Liver (tissue), 9 donors: ENCODE measurements around the gene PEF1. TPM values are rescaled to one million over a fixed set of nuclear protein-coding genes. Genes with fewer than 3 reads are reported as not detected.

ENCODE experiments used
- DNase-seq: peaks from one replicate; pipeline ENCODE4 v3.0.0-alpha.2; 2017; ENCODE audit warnings: low spot score
- H3K27ac ChIP-seq, 2 donors: one replicate each; pipeline ENCODE4 v1.7.0; 2013; ENCODE audit warnings: inconsistent platforms in 2 of 2, low read length in 2 of 2, control low read depth in 1 of 2, low read depth in 1 of 2, mild to moderate bottlenecking in 1 of 2
- H3K27me3 ChIP-seq, 4 donors: one replicate each; pipeline versions ENCODE4 v1.6.1 to v1.7.0; 2013; ENCODE audit warnings: low read length in 3 of 4, inconsistent platforms in 1 of 4, mild to moderate bottlenecking in 1 of 4, moderate library complexity in 1 of 4; ENCODE audit not compliant: control insufficient read depth in 4 of 4, insufficient read depth in 4 of 4
- H3K36me3 ChIP-seq, 4 donors: one replicate each; pipeline versions ENCODE4 v1.6.1 to v1.7.0; 2013; ENCODE audit warnings: low read length in 3 of 4, mild to moderate bottlenecking in 3 of 4, low read depth in 1 of 4, moderate library complexity in 1 of 4; ENCODE audit not compliant: control insufficient read depth in 4 of 4, insufficient read depth in 3 of 4
- H3K4me1 ChIP-seq, 4 donors: one replicate each; pipeline versions ENCODE4 v1.6.1 to v1.7.0; 2013; ENCODE audit warnings: low read length in 3 of 4, mild to moderate bottlenecking in 3 of 4, moderate library complexity in 1 of 4; ENCODE audit not compliant: control insufficient read depth in 4 of 4, insufficient read depth in 4 of 4
- H3K4me3 ChIP-seq, 3 donors: one replicate each; pipeline versions ENCODE4 v1.6.1 to v1.7.0; 2013; ENCODE audit warnings: low read length in 3 of 3, control low read depth in 1 of 3, low read depth in 1 of 3, mild to moderate bottlenecking in 1 of 3
- H3K9ac ChIP-seq, 2 donors: one replicate each; pipeline ENCODE4 v1.7.0; 2013; ENCODE audit warnings: low read length in 2 of 2, mild to moderate bottlenecking in 2 of 2, moderate library complexity in 2 of 2, control low read depth in 1 of 2, low read depth in 1 of 2
- H3K9me3 ChIP-seq, 4 donors: one replicate each; pipeline versions ENCODE4 v1.6.1 to v1.7.0; 2013; ENCODE audit warnings: low read length in 3 of 4; ENCODE audit not compliant: control insufficient read depth in 4 of 4
- EGR1 ChIP-seq, 2 donors: IDR thresholded peaks; 2 replicates each; pipeline ENCODE4 v1.6.1; 2016 to 2018; ENCODE audit warnings: antibody characterized with exemption in 2 of 2, low read depth in 2 of 2
- FOXA1 ChIP-seq: IDR thresholded peaks from 2 replicates; pipeline ENCODE4 v1.6.1; 2016; ENCODE audit warnings: antibody characterized with exemption
- GABPA ChIP-seq, 2 donors: IDR thresholded peaks in 1 of 2; conservative IDR thresholded peaks in 1 of 2; 2 replicates each; pipeline ENCODE4 v1.6.1; 2016; ENCODE audit warnings: antibody characterized with exemption in 2 of 2, mild to moderate bottlenecking in 1 of 2, moderate library complexity in 1 of 2
- HNF4A ChIP-seq, 2 donors: conservative IDR thresholded peaks; 2 replicates each; pipeline ENCODE4 v1.6.1; 2016; ENCODE audit warnings: antibody characterized with exemption in 2 of 2, mild to moderate bottlenecking in 2 of 2
- JUND ChIP-seq, 2 donors: IDR thresholded peaks; 2 replicates each; pipeline ENCODE4 v1.6.1; 2016; ENCODE audit warnings: antibody characterized with exemption in 2 of 2
- MAX ChIP-seq: IDR thresholded peaks from 2 replicates; pipeline ENCODE4 v1.6.1; 2016; ENCODE audit warnings: antibody characterized with exemption
- NR2F2 ChIP-seq: IDR thresholded peaks from 2 replicates; pipeline ENCODE4 v1.6.1; 2016; ENCODE audit warnings: antibody characterized with exemption
- RAD21 ChIP-seq, 2 donors: IDR thresholded peaks; 2 replicates each; pipeline ENCODE4 v1.6.1; 2016; ENCODE audit warnings: antibody characterized with exemption in 2 of 2, mild to moderate bottlenecking in 2 of 2
- REST ChIP-seq: IDR thresholded peaks from 2 replicates; pipeline ENCODE4 v1.6.1; 2016; ENCODE audit warnings: antibody characterized with exemption, mild to moderate bottlenecking
- RXRA ChIP-seq, 2 donors: IDR thresholded peaks; 2 replicates each; pipeline ENCODE4 v1.6.1; 2017 to 2018; ENCODE audit warnings: antibody characterized with exemption in 2 of 2, mild to moderate bottlenecking in 1 of 2
- SP1 ChIP-seq: IDR thresholded peaks from 2 replicates; pipeline ENCODE4 v1.6.1; 2018; ENCODE audit warnings: antibody characterized with exemption, mild to moderate bottlenecking
- TAF1 ChIP-seq: conservative IDR thresholded peaks from 2 replicates; pipeline ENCODE4 v1.6.1; 2016; ENCODE audit warnings: antibody characterized with exemption, mild to moderate bottlenecking
- YY1 ChIP-seq: IDR thresholded peaks from 2 replicates; pipeline ENCODE4 v1.6.1; 2016; ENCODE audit warnings: antibody characterized with exemption, mild to moderate bottlenecking
- ZBTB33 ChIP-seq: IDR thresholded peaks from 2 replicates; pipeline ENCODE4 v1.6.1; 2016; ENCODE audit warnings: antibody characterized with exemption
- WGBS: extraction: QIAGEN DNeasy Blood & Tissue Kit; methylation state at CpG from one replicate; pipeline ENCODE4 v1.1.7; 2013; 5-methylcytosine and 5-hydroxymethylcytosine counted together
- polyA plus RNA-seq, 2 donors: library from polyadenylated mRNA; stranded (reverse) in 1 of 2; unstranded in 1 of 2; fragments of 200-250 nt in 1 of 2; fragments of >200 nt in 1 of 2; fragmentation: Nextera tagmentation in 1 of 2; extraction: Ambion mirVana in 1 of 2; gene quantifications; one replicate each; pipeline versions ENCODE4 v1.2.1 to v1.2.3, GENCODE V29; 2013 to 2015
- total RNA-seq, 2 donors: library from RNA; depleted of rRNA; stranded (reverse); fragments of >200 nt; gene quantifications; one replicate each; pipeline ENCODE4 v1.2.3, GENCODE V29; 2014
- TF ChIP-seq, protein P1 (sequence below): fragments of 150-350 bp; IDR thresholded peaks from 2 replicates; pipeline ENCODE4 v1.5.1; 2017; ENCODE audit warnings: improper control_type of control experiment, low read depth, low read length; ENCODE audit not compliant: missing input control
- donor health status: healthy.
- donor health status: healthy.
- donor health status: healthy.
- donor health status: healthy.
- donor health status: healthy.

PEF1 gene
- total and polyA plus RNA-seq, 4 donors: 27.7 to 46.8 (median 32.2) TPM

- DNase-seq: no peak
- no peak for TF ChIP-seq ZBTB33
- TF ChIP-seq NR2F2: no peak
- no peak for TF ChIP-seq JUND (IDR thresholded peaks at IDR 0.05)
- TF ChIP-seq HNF4A (conservative IDR thresholded peaks at IDR 0.05): no peak
- TF ChIP-seq MAX: no peak
- TF ChIP-seq EGR1 (IDR thresholded peaks at IDR 0.05; ENCODE audit: low read depth in 2 of 2): no peak
- TF ChIP-seq FOXA1: no peak
- TF ChIP-seq REST: no peak
- no peak for TF ChIP-seq TAF1
- TF ChIP-seq RXRA (IDR thresholded peaks at IDR 0.05): no peak
- TF ChIP-seq GABPA (IDR thresholded peaks at IDR 0.05 in 1 of 2, conservative IDR thresholded peaks at IDR 0.05 in 1 of 2): no peak
- no peak for TF ChIP-seq RAD21 (IDR thresholded peaks at IDR 0.05)
- TF ChIP-seq, protein P1, sequence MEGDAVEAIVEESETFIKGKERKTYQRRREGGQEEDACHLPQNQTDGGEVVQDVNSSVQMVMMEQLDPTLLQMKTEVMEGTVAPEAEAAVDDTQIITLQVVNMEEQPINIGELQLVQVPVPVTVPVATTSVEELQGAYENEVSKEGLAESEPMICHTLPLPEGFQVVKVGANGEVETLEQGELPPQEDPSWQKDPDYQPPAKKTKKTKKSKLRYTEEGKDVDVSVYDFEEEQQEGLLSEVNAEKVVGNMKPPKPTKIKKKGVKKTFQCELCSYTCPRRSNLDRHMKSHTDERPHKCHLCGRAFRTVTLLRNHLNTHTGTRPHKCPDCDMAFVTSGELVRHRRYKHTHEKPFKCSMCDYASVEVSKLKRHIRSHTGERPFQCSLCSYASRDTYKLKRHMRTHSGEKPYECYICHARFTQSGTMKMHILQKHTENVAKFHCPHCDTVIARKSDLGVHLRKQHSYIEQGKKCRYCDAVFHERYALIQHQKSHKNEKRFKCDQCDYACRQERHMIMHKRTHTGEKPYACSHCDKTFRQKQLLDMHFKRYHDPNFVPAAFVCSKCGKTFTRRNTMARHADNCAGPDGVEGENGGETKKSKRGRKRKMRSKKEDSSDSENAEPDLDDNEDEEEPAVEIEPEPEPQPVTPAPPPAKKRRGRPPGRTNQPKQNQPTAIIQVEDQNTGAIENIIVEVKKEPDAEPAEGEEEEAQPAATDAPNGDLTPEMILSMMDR: no peak
- TF ChIP-seq YY1: no peak
- TF ChIP-seq SP1: no peak
- WGBS: 88% methylated on average over 12 of the region's 12 CpGs
- Histone ChIP-seq H3K27me3 (no peaks in the 10 kb centered on the region), H3K27ac (no peak overlapping the region), H3K9ac (no peak overlapping the region), H3K4me1 (no peaks in the 10 kb centered on the region), H3K4me3 (no peak overlapping the region), H3K9me3 (no peaks in the 10 kb centered on the region), H3K36me3 (no peaks in the 10 kb centered on the region)
Measured at GRCh38 chr1:31653717-31654473, 9.2 kb upstream of the PEF1 start.
